ENCODE data around the gene MFAP3.

The MFAP3 gene

GRCh38 chr5:154049636-154050035, 10.9 kb downstream of the MFAP3 start:
- TF ChIP-seq SUZ12 (IDR thresholded peaks at IDR 0.05; ENCODE audit: extremely low read depth, insufficient read depth, insufficient read length) (no peak), ZNF274 (IDR thresholded peaks at IDR 0.05; ENCODE audit: low read depth, low read length) (no peak), YY1 (IDR thresholded peaks at IDR 0.05; ENCODE audit: insufficient read depth, insufficient read length) (no peak)
- no peak overlapping the region for H3K4me3 ChIP-seq (ENCODE audit: insufficient read length, low read depth)
- H3K36me3 ChIP-seq (ENCODE audit: insufficient read depth, insufficient read length, low read length) = peaks cover 38% of the 10 kb centered on the region
- H3K27me3 ChIP-seq (ENCODE audit: insufficient read depth, insufficient read length) = no peaks in the 10 kb centered on the region
- no peaks in the 10 kb centered on the region for H3K9me3 ChIP-seq (ENCODE audit: insufficient read depth, low read length)
- DNase-seq (ENCODE audit: low read depth, low spot score) = no peak
- no peak overlapping the region for H3K9ac ChIP-seq (ENCODE audit: insufficient read length, low read depth)
- H3K4me1 ChIP-seq (ENCODE audit: insufficient read depth, insufficient read length) = no peaks in the 10 kb centered on the region

- H3K9ac ChIP-seq (ENCODE audit: insufficient read length, low read depth) = no peak overlapping the region
- H3K4me1 ChIP-seq (ENCODE audit: insufficient read depth, insufficient read length) = no peaks in the 10 kb centered on the region
- TF ChIP-seq ZNF274 (IDR thresholded peaks at IDR 0.05; ENCODE audit: low read depth, low read length) = no peak
- TF ChIP-seq SUZ12 (IDR thresholded peaks at IDR 0.05; ENCODE audit: extremely low read depth, insufficient read depth, insufficient read length) = no peak
- TF ChIP-seq YY1 (IDR thresholded peaks at IDR 0.05; ENCODE audit: insufficient read depth, insufficient read length) = no peak
- H3K27me3 ChIP-seq (ENCODE audit: insufficient read depth, insufficient read length) = no peaks in the 10 kb centered on the region
- peaks cover 37% of the 10 kb centered on the region for H3K36me3 ChIP-seq (ENCODE audit: insufficient read depth, insufficient read length, low read length)
- no peaks in the 10 kb centered on the region for H3K9me3 ChIP-seq (ENCODE audit: insufficient read depth, low read length)
- H3K4me3 ChIP-seq (ENCODE audit: insufficient read length, low read depth) = no peak overlapping the region
- no peak for DNase-seq (ENCODE audit: low read depth, low spot score)
Observed at GRCh38 chr5:154053468-154053867, 14.7 kb downstream of the MFAP3 start.

DNA sequence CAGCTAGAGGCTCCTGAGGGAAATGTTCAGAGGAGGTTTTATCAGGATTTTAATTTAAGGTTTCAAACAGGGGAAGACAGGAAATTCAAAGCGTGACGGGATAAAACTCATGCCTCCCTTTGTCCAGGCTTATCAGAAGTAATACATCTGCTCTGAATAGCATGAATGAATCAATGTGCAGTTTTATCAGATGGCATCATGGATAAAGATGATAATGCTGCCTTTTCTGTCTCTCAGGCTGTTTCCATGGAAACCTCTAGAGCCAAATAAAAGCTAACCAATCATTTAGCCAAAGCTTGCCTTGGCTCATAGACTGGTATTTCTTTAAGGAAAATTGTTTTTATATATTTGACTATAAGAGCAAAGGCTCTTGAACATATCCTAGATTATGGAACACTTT, 16.4 kb downstream of the MFAP3 start:
- no peak for DNase-seq (ENCODE audit: low read depth, low spot score)
- no peak overlapping the region for H3K4me3 ChIP-seq (ENCODE audit: insufficient read length, low read depth)
- TF ChIP-seq SUZ12 (IDR thresholded peaks at IDR 0.05; ENCODE audit: extremely low read depth, insufficient read depth, insufficient read length) = no peak
- no peak for TF ChIP-seq ZNF274 (IDR thresholded peaks at IDR 0.05; ENCODE audit: low read depth, low read length)
- TF ChIP-seq YY1 (IDR thresholded peaks at IDR 0.05; ENCODE audit: insufficient read depth, insufficient read length) = no peak
- peaks cover 31% of the 10 kb centered on the region for H3K36me3 ChIP-seq (ENCODE audit: insufficient read depth, insufficient read length, low read length)
- H3K9ac ChIP-seq (ENCODE audit: insufficient read length, low read depth) = no peak overlapping the region
- no peaks in the 10 kb centered on the region for H3K9me3 ChIP-seq (ENCODE audit: insufficient read depth, low read length)
- H3K27me3 ChIP-seq (ENCODE audit: insufficient read depth, insufficient read length) = no peaks in the 10 kb centered on the region
- peaks cover 3% of the 10 kb centered on the region for H3K4me1 ChIP-seq (ENCODE audit: insufficient read depth, insufficient read length)

- TF ChIP-seq ZNF274 (IDR thresholded peaks at IDR 0.05; ENCODE audit: low read depth, low read length) (no peak), SUZ12 (IDR thresholded peaks at IDR 0.05; ENCODE audit: extremely low read depth, insufficient read depth, insufficient read length) (no peak)
- Histone ChIP-seq H3K36me3 (ENCODE audit: insufficient read depth, insufficient read length, low read length) (peaks cover 13% of the 10 kb centered on the region), H3K9me3 (ENCODE audit: insufficient read depth, low read length) (no peaks in the 10 kb centered on the region), H3K4me3 (ENCODE audit: insufficient read length, low read depth) (no peak overlapping the region), H3K27me3 (ENCODE audit: insufficient read depth, insufficient read length) (no peaks in the 10 kb centered on the region), H3K4me1 (ENCODE audit: insufficient read depth, insufficient read length) (peaks cover 3% of the 10 kb centered on the region), H3K9ac (ENCODE audit: insufficient read length, low read depth) (no peak overlapping the region)
- DNase-seq (ENCODE audit: low read depth, low spot score) = no peak
Observed at GRCh38 chr5:154058055-154059038, 19.6 kb downstream of the MFAP3 start.

DNA sequence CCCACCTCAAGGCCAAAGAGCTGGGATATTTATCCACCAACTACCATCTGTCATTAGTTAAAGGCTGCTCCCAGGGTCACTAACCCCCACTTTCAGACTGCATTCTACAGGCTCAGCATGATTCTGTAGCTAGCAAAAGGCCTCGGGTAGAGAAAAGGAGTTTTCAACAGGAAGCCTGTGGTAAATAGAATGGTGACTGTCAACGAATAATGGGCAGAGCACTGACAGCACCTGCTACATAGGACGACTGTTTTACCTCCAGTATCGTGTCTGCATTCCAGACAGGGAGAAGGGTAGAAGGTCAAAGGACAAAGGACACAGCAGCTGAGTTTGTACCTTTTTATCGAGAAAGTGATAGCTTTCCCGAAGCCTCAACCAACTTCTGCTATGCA, 20.3 kb downstream of the MFAP3 start:
- peaks cover 6% of the 10 kb centered on the region for H3K36me3 ChIP-seq (ENCODE audit: insufficient read depth, insufficient read length, low read length)
- no peak for DNase-seq (ENCODE audit: low read depth, low spot score)
- no peaks in the 10 kb centered on the region for H3K9me3 ChIP-seq (ENCODE audit: insufficient read depth, low read length)
- no peak overlapping the region for H3K4me3 ChIP-seq (ENCODE audit: insufficient read length, low read depth)
- no peaks in the 10 kb centered on the region for H3K27me3 ChIP-seq (ENCODE audit: insufficient read depth, insufficient read length)
- TF ChIP-seq YY1 (IDR thresholded peaks at IDR 0.05; ENCODE audit: insufficient read depth, insufficient read length) = no peak
- TF ChIP-seq ZNF274 (IDR thresholded peaks at IDR 0.05; ENCODE audit: low read depth, low read length) = no peak
- TF ChIP-seq SUZ12 (IDR thresholded peaks at IDR 0.05; ENCODE audit: extremely low read depth, insufficient read depth, insufficient read length) = no peak
- peaks cover 3% of the 10 kb centered on the region for H3K4me1 ChIP-seq (ENCODE audit: insufficient read depth, insufficient read length)
- no peak overlapping the region for H3K9ac ChIP-seq (ENCODE audit: insufficient read length, low read depth)

DNA sequence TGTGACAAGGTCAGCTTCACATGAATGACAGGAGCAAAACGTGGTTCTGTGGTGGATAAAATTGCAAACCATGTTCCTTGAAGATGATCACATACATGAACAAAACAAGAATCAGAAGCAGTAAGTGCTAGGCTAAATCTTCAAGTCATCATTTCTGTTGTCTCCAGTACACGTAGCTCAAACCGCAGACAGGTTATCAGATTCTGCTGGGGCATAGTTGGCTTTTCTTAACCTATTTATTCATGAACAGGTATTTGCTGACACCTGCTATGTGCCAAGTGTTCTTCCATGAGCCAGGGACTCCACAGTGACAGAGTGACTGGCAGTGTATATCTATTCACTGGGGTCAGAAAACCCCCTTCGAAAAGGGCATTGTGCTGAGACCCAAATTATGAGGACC, 20.8 kb downstream of the MFAP3 start:
- peaks cover 3% of the 10 kb centered on the region for H3K4me1 ChIP-seq (ENCODE audit: insufficient read depth, insufficient read length)
- no peak overlapping the region for H3K9ac ChIP-seq (ENCODE audit: insufficient read length, low read depth)
- no peak for TF ChIP-seq YY1 (IDR thresholded peaks at IDR 0.05; ENCODE audit: insufficient read depth, insufficient read length)
- no peak for TF ChIP-seq ZNF274 (IDR thresholded peaks at IDR 0.05; ENCODE audit: low read depth, low read length)
- no peak for TF ChIP-seq SUZ12 (IDR thresholded peaks at IDR 0.05; ENCODE audit: extremely low read depth, insufficient read depth, insufficient read length)
- H3K9me3 ChIP-seq (ENCODE audit: insufficient read depth, low read length) = no peaks in the 10 kb centered on the region
- no peaks in the 10 kb centered on the region for H3K27me3 ChIP-seq (ENCODE audit: insufficient read depth, insufficient read length)
- no peak overlapping the region for H3K4me3 ChIP-seq (ENCODE audit: insufficient read length, low read depth)
- peaks cover 5% of the 10 kb centered on the region for H3K36me3 ChIP-seq (ENCODE audit: insufficient read depth, insufficient read length, low read length)
- DNase-seq (ENCODE audit: low read depth, low spot score) = no peak

- TF ChIP-seq SUZ12 (IDR thresholded peaks at IDR 0.05; ENCODE audit: extremely low read depth, insufficient read depth, insufficient read length) (no peak), YY1 (IDR thresholded peaks at IDR 0.05; ENCODE audit: insufficient read depth, insufficient read length) (no peak)
- no peak for DNase-seq (ENCODE audit: low read depth, low spot score)
- no peaks in the 10 kb centered on the region for H3K27me3 ChIP-seq (ENCODE audit: insufficient read depth, insufficient read length)
- no peak overlapping the region for H3K4me3 ChIP-seq (ENCODE audit: insufficient read length, low read depth)
- H3K9ac ChIP-seq (ENCODE audit: insufficient read length, low read depth) = no peak overlapping the region
- no peaks in the 10 kb centered on the region for H3K9me3 ChIP-seq (ENCODE audit: insufficient read depth, low read length)
- peaks cover 3% of the 10 kb centered on the region for H3K4me1 ChIP-seq (ENCODE audit: insufficient read depth, insufficient read length)
- no peaks in the 10 kb centered on the region for H3K36me3 ChIP-seq (ENCODE audit: insufficient read depth, insufficient read length, low read length)
Observed at GRCh38 chr5:154060606-154061005, 21.8 kb downstream of the MFAP3 start.
